GM23248 (cell line): ENCODE measurements around the gene SERPINA5.

Experiments
- EZH2 ChIP-seq: fragments of 200-600 bp; sonication (generic); IDR thresholded peaks from 2 replicates; pipeline ENCODE4 v1.6.1; 2018; ENCODE audit warnings: antibody characterized with exemption, mild to moderate bottlenecking; ENCODE audit not compliant: insufficient read depth, poor library complexity, severe bottlenecking
- EZH2phosphoT487 ChIP-seq: fragments of 200-600 bp; sonication (generic); IDR thresholded peaks from 2 replicates; pipeline ENCODE4 v1.6.1; 2018; ENCODE audit warnings: antibody characterized with exemption, moderate library complexity, mild to moderate bottlenecking, low read depth; ENCODE audit not compliant: insufficient read depth

DNA sequence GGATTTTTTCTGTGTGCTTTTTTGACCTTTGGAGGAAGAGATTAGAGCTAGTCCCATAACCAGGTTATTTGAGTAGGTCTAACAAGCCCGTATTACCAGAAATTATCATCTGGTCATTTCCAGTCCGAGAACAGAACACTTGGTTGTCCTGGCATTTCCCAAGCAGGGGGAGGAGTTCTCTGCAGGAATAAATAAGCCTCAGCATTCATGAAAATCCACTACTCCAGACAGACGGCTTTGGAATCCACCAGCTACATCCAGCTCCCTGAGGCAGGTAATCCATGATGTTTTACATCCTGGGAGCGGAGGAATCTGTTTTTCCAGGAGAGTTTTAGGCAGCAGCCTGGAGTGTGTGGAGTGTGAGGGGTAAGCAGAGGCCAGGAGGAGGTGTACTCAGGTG lies 30.9 kb downstream of the SERPINA5 start, which contains the start of gene SERPINA3:
- TF ChIP-seq EZH2phosphoT487, result no peak
- no peak for TF ChIP-seq EZH2
